Left ventricle myocardium inferior (tissue), 1 donor: Measurements from ENCODE around the gene FNDC3B. TPM values are rescaled to one million over a fixed set of nuclear protein-coding genes. Genes with fewer than 3 reads are reported as not detected.

Experiments
- DNase-seq: peaks from one replicate; pipeline ENCODE4 v3.0.0-alpha.2; 2020
- H3K27ac ChIP-seq: fragments of 200-600 bp; replicated peaks from 2 replicates; pipeline ENCODE4 v1.8.0; 2021
- H3K27me3 ChIP-seq: fragments of 200-600 bp; 2 replicates; pipeline ENCODE4 v1.8.0; 2021; ENCODE audit warnings: low read depth
- H3K36me3 ChIP-seq: fragments of 200-600 bp; 2 replicates; pipeline ENCODE4 v1.8.0; 2021
- H3K4me1 ChIP-seq: fragments of 200-600 bp; 2 replicates; pipeline ENCODE4 v1.8.0; 2021
- H3K4me3 ChIP-seq: fragments of 200-600 bp; 2 replicates; pipeline ENCODE4 v1.8.0; 2021; ENCODE audit warnings: mild to moderate bottlenecking, moderate library complexity
- H3K9me3 ChIP-seq: fragments of 200-600 bp; replicated peaks from 2 replicates; pipeline ENCODE4 v1.8.0; 2021
- intact Hi-C: fragments of 100-400 bp; cut with micrococcal nuclease; formaldehyde crosslinking; loops from one replicate; pipeline ENCODE4 v1.11.0; 2022
- total RNA-seq: library from RNA; stranded (reverse); fragmentation: NEBNext Ultra II Directional; extraction: Animal tissue kit (Norgen Biotek cat#: 25700); gene quantifications from one replicate; pipeline ENCODE4 v1.2.1, GENCODE V29; 2021
- TF ChIP-seq, protein P1 (sequence below): fragments of 200-600 bp; IDR thresholded peaks from 2 replicates; pipeline ENCODE4 v1.8.0; 2021; ENCODE audit warnings: antibody characterized with exemption, mild to moderate bottlenecking, borderline replicate concordance
- donor health status: DM: no; HTN: yes; CAD: no; lungs with severe emphysema.

FNDC3B gene
- total RNA-seq, 1 donor from 2014 or later, result 75.7 TPM

- H3K27ac ChIP-seq, result no peak overlapping the region
- H3K36me3 ChIP-seq, result peaks cover 23% of the 10 kb centered on the region
- no peaks in the 10 kb centered on the region for H3K27me3 ChIP-seq
- intact Hi-C loops, result no loop called here
- H3K4me3 ChIP-seq, result no peak overlapping the region
- H3K4me1 ChIP-seq, result peaks cover 66% of the 10 kb centered on the region
- no peak for DNase-seq
- H3K9me3 ChIP-seq, result no peaks in the 10 kb centered on the region
- TF ChIP-seq, protein P1, sequence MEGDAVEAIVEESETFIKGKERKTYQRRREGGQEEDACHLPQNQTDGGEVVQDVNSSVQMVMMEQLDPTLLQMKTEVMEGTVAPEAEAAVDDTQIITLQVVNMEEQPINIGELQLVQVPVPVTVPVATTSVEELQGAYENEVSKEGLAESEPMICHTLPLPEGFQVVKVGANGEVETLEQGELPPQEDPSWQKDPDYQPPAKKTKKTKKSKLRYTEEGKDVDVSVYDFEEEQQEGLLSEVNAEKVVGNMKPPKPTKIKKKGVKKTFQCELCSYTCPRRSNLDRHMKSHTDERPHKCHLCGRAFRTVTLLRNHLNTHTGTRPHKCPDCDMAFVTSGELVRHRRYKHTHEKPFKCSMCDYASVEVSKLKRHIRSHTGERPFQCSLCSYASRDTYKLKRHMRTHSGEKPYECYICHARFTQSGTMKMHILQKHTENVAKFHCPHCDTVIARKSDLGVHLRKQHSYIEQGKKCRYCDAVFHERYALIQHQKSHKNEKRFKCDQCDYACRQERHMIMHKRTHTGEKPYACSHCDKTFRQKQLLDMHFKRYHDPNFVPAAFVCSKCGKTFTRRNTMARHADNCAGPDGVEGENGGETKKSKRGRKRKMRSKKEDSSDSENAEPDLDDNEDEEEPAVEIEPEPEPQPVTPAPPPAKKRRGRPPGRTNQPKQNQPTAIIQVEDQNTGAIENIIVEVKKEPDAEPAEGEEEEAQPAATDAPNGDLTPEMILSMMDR, result no peak
These were observed 80.0 kb downstream of the FNDC3B start for GRCh38 chr3:172119266-172119969.

- Histone ChIP-seq H3K4me3 (no peak overlapping the region), H3K27me3 (no peaks in the 10 kb centered on the region), H3K36me3 (peaks cover 10% of the 10 kb centered on the region), H3K9me3 (no peaks in the 10 kb centered on the region), H3K27ac (no peak overlapping the region), H3K4me1 (peaks cover 70% of the 10 kb centered on the region)
- intact Hi-C loops, result no loop called here
- DNase-seq, result no peak
- TF ChIP-seq, protein P1, result no peak
These were observed 81.5 kb downstream of the FNDC3B start for GRCh38 chr3:172120912-172121311.

DNA sequence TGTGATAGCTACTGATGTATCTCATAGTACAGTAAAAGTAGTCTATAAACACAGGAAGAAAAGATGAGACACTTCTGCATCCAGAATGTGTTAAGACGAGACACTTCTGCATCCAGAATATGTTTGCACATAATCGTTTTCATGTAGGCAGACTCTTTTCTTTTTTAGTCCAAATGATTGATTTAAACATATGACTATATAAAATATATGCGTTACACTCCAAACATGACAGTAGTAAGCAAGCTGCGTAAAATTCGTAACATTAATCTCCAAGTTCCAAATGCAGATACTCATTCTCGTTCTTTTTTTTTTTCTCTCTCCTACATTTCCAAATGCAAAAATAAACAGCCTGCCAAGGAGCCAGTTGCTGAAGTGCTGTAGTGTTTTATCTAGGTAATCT, 82.6 kb downstream of the FNDC3B start:
- peaks cover 77% of the 10 kb centered on the region for H3K4me1 ChIP-seq
- no peaks in the 10 kb centered on the region for H3K9me3 ChIP-seq
- H3K27ac ChIP-seq, result no peak overlapping the region
- H3K27me3 ChIP-seq, result no peaks in the 10 kb centered on the region
- H3K4me3 ChIP-seq, result no peak overlapping the region
- peaks cover 5% of the 10 kb centered on the region for H3K36me3 ChIP-seq
- intact Hi-C loops, result no loop called here
- DNase-seq, result no peak
- TF ChIP-seq, protein P1, result no peak

DNA sequence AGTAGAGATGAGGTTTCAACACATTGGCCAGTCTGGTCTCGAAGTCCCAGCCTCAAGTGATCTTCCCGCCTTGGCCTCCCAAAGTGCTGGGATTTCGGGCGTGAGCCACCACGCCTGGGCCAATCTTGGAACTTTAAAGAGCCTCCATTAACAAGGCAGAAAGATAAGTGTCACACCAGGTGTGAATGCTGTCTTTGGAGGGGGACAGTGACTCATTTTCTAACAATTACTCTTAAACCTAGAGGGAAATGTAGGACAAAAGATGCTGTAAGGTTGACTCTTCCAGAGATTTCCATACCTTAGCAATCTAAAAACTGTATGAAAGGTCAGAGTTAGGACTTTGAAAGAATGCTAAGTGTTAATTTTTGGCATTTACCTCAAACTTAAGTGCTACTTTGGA, 84.9 kb downstream of the FNDC3B start:
- no peaks in the 10 kb centered on the region for H3K36me3 ChIP-seq
- H3K4me1 ChIP-seq, result peaks cover 84% of the 10 kb centered on the region
- TF ChIP-seq, protein P1, result no peak

GRCh38 chr3:172125053-172125452, 85.7 kb downstream of the FNDC3B start:
- H3K36me3 ChIP-seq, result no peaks in the 10 kb centered on the region
- H3K4me3 ChIP-seq, result no peak overlapping the region
- peaks cover 86% of the 10 kb centered on the region for H3K4me1 ChIP-seq
- H3K27me3 ChIP-seq, result no peaks in the 10 kb centered on the region
- peak overlapping the region; percentile 75 for H3K27ac ChIP-seq
- no peaks in the 10 kb centered on the region for H3K9me3 ChIP-seq
- intact Hi-C loops, result no loop called here
- no peak for DNase-seq
- TF ChIP-seq, protein P1, result no peak

More for the DNA sequence above, 84.9 kb downstream of the FNDC3B start:
- no peak overlapping the region for H3K4me3 ChIP-seq
- no peaks in the 10 kb centered on the region for H3K27me3 ChIP-seq
- DNase-seq, result no peak
- H3K9me3 ChIP-seq, result no peaks in the 10 kb centered on the region
- peak overlapping the region; percentile 75 for H3K27ac ChIP-seq
- intact Hi-C loops, result no loop called here
